GM20000 (cell line): ENCODE results near the gene ZNF277.
"Not testable (repeated sequence)": the region's sequence is repeated elsewhere in the genome, so short reads cannot be mapped to it uniquely, and the experiment has no call there.

ENCODE experiments used
- DNase-seq: peaks from one replicate; pipeline ENCODE4 v3.0.0; 2012; ENCODE audit warnings: low spot score
- TF ChIP-seq, protein P1 (sequence below): IDR thresholded peaks from 2 replicates; pipeline ENCODE4 v1.5.1; 2012; ENCODE audit warnings: mild to moderate bottlenecking, control low read depth; ENCODE audit errors: extremely low read depth, missing control alignments

The ZNF277 gene

GRCh38 chr7:112377593-112377992, 171.1 kb downstream of the ZNF277 start:
- no peak for DNase-seq
- TF ChIP-seq, protein P1, sequence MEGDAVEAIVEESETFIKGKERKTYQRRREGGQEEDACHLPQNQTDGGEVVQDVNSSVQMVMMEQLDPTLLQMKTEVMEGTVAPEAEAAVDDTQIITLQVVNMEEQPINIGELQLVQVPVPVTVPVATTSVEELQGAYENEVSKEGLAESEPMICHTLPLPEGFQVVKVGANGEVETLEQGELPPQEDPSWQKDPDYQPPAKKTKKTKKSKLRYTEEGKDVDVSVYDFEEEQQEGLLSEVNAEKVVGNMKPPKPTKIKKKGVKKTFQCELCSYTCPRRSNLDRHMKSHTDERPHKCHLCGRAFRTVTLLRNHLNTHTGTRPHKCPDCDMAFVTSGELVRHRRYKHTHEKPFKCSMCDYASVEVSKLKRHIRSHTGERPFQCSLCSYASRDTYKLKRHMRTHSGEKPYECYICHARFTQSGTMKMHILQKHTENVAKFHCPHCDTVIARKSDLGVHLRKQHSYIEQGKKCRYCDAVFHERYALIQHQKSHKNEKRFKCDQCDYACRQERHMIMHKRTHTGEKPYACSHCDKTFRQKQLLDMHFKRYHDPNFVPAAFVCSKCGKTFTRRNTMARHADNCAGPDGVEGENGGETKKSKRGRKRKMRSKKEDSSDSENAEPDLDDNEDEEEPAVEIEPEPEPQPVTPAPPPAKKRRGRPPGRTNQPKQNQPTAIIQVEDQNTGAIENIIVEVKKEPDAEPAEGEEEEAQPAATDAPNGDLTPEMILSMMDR = no peak

DNA sequence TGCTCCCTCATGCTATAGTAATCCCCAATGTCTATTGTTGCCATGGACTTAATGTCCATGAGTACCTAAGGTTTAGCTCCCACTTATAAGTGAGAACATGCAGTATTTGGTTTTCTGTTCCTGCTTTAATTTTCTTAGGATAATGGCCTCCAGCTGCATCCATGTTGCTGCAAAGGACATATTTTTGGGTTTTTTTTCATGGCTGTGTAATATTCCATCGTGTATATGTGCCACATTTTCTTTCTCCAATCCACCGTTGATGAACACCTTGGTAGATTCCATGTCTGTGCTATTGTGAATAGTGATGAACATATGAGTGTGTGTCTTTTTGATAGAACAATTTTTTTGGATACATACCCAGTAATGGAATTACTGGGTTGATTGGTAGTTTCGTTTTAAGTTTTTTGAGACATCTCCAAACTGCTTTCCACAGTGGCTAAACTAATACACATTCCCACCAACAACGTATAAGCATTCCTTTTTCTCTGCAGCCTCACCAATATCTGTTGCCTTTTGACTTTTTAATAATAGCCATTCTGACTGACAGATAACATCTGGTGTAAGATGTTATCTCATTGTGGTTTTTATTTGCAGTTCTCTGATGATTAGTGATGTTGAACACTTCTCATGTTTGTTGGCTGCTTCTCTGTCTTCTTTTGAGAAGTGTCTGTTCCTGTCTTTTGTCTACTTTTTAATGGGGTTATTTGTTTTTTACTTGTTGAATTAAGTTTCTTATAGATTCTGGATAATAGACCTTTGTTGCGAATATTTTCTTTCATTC, 175.0 kb downstream of the ZNF277 start:
- no peak for DNase-seq
- TF ChIP-seq, protein P1 = no peak

DNA sequence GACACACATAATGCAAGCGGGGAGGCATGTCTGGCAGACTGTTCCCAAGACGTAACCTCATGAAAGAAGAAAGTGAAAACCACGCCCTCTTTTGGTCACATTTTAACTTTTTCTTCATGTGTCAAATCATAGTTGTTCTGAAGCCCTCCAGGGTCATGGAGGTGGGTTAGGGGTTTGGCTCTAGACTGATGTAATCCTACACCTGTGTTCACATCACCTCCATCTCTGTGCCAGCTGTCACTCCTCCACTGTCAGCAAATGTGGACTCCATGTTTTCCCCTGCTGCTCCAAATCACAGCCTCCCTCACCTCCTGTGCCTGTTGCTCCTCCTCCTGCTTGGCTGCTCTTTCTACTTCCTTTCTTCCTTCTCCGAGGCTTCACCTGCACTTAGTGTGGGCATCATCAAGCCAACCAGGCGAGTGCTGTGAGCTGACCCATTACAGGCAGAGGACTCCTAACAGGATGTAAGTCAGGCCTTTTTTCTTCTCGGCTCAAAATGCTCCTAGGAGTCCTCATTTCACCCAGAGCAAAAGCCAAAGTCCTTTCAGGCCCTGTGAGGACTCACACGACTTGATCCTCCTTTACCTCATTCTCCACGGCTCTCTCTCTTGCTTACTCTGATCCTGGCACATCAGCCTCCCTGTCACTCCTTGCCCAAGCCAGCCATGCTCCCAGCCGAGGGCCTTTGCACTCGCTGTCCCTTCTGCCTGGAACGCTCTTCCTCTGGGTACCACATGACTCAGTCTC, 177.3 kb downstream of the ZNF277 start:
- no peak for DNase-seq
- TF ChIP-seq, protein P1 = no peak

- no peak for DNase-seq
- TF ChIP-seq, protein P1 = no peak
These were observed 179.0 kb downstream of the ZNF277 start for GRCh38 chr7:112385516-112385915.

- TF ChIP-seq, protein P1 = no peak
These were observed 180.1 kb downstream of the ZNF277 start for GRCh38 chr7:112386619-112387018.

GRCh38 chr7:112390167-112390566, 183.7 kb downstream of the ZNF277 start:
- TF ChIP-seq, protein P1 = no peak
- no peak for DNase-seq

More at GRCh38 chr7:112386619-112387018, 180.1 kb downstream of the ZNF277 start:
- DNase-seq = no peak

- DNase-seq = not testable (repeated sequence)
These were observed 184.8 kb downstream of the ZNF277 start for GRCh38 chr7:112391079-112391821.

GRCh38 chr7:112391841-112392286, 185.4 kb downstream of the ZNF277 start:
- peak; percentile 45 for DNase-seq
